ENCODE results near the gene CEP350. TPM values are rescaled to one million over a fixed set of nuclear protein-coding genes. Genes with fewer than 3 reads are reported as not detected.

CEP350 gene
- total RNA-seq, 1 donor from 2014 or later: 37.8 TPM

- no peak for DNase-seq (ENCODE audit: low spot score in 2 of 2)
- no peaks in the 10 kb centered on the region for H3K4me1 ChIP-seq
- no peak overlapping the region for H3K4me3 ChIP-seq
- peaks cover 23 to 55% of the 10 kb centered on the region in 2 donors for H3K36me3 ChIP-seq
- intact Hi-C loops (cut with DNase I): loop anchor here (10.0 kb wide), 1 partner anchor 142 kb away; the partner anchor contains the start of gene TOR1AIP1
- no peaks in the 10 kb centered on the region for H3K9me3 ChIP-seq
- H3K27me3 ChIP-seq: no peaks in the 10 kb centered on the region
- no peak for TF ChIP-seq CTCF (IDR thresholded peaks at IDR 0.05)
- H3K27ac ChIP-seq: no peak overlapping the region
These were observed 71.9 kb downstream of the CEP350 start for GRCh38 chr1:180026556-180026955.

DNA sequence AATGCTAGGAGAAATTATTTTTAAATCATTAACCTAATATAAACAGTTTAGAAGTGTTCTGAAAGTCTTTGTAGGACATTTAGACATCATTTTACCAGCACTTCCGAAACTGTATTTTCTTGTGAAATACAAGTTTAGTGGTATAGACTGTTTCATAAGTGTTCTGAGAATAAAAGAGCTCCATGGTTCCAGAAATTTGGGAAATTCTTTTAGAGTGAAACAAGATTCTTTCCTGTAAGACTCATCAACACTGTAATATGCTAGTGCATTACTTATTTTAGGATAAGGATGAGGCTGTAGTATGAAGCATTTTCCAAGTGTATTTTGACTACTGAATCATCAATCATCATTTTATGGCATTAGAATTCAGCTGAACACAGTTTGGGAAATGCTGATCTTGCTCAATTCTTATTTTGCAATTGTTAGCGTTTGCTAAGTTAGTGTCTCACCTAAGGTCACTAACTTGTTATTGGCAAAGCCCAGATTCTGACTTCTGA, 73.4 kb downstream of the CEP350 start:
- Histone ChIP-seq H3K36me3 (peaks cover 14 to 46% of the 10 kb centered on the region in 2 donors), H3K27ac (no peak overlapping the region), H3K27me3 (no peaks in the 10 kb centered on the region), H3K4me1 (no peaks in the 10 kb centered on the region), H3K9me3 (no peaks in the 10 kb centered on the region), H3K4me3 (no peak overlapping the region)
- TF ChIP-seq CTCF (IDR thresholded peaks at IDR 0.05): no peak
- intact Hi-C loops (cut with DNase I): loop anchor here (2.0 to 10.0 kb wide), 2 partner anchors 73 to 143 kb away; partner anchors contain the start of genes CEP350 and TOR1AIP1
- DNase-seq (ENCODE audit: low spot score in 2 of 2): no peak

DNA sequence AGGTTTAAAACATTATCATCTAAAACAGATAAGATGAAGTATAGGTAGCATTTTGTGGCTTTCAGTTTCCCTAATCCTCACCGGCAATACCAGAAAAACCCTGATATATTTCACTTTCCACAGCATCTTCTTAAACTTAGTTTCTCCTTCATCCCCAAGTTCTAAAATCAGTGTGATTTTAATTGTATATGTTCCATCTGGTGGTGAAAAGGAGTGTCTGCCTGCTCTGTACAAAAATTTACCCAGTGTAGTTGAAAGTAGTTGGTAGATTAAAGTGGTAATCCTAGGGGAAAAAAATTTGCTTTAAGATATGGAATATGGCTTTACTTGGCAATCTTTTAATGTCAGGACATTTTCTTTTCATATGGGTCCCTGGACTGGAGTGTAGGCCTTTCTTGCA, 74.3 kb downstream of the CEP350 start:
- Histone ChIP-seq H3K4me1 (no peaks in the 10 kb centered on the region), H3K36me3 (peaks cover 17 to 42% of the 10 kb centered on the region in 2 donors), H3K9me3 (no peaks in the 10 kb centered on the region), H3K27ac (no peak overlapping the region), H3K27me3 (no peaks in the 10 kb centered on the region), H3K4me3 (no peak overlapping the region)
- TF ChIP-seq CTCF (IDR thresholded peaks at IDR 0.05): peak in 1 of 3 experiments; percentile 9
- DNase-seq (ENCODE audit: low spot score in 2 of 2): no peak
- intact Hi-C loops (cut with DNase I): loop anchor here (2.0 to 10.0 kb wide), 2 partner anchors 74 to 144 kb away; partner anchors contain the start of genes CEP350 and TOR1AIP1

- no peaks in the 10 kb centered on the region for H3K9me3 ChIP-seq
- no peak overlapping the region for H3K27ac ChIP-seq
- H3K4me3 ChIP-seq: no peak overlapping the region
- no peak for DNase-seq (ENCODE audit: low spot score in 2 of 2)
- H3K4me1 ChIP-seq: no peaks in the 10 kb centered on the region
- peaks cover 22 to 43% of the 10 kb centered on the region in 2 donors for H3K36me3 ChIP-seq
- no peaks in the 10 kb centered on the region for H3K27me3 ChIP-seq
- TF ChIP-seq CTCF (IDR thresholded peaks at IDR 0.05): no peak
- intact Hi-C loops (cut with DNase I): loop anchor here (2.0 to 10.0 kb wide), 2 partner anchors 75 to 145 kb away; partner anchors contain the start of genes CEP350 and TOR1AIP1
These were observed 75.0 kb downstream of the CEP350 start for GRCh38 chr1:180029524-180030135.

DNA sequence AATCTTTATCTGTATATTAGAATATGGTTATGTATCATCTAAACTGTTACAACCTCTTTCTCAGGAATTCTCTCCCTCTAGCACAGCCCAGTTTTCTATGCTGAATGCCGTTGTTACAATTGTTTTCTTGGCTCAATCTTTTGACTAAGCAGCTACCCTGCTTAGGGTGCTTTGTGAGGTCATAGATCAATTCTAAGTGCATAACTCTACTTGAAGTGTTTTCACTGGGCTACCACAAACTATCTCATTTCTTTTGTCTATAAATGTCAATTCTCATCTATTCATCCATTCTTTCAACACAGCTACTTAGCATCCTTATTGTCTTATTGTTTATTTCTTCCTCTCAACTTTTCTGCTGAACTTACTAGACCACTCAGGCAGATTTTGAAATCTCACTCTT, 77.1 kb downstream of the CEP350 start:
- DNase-seq (ENCODE audit: low spot score in 2 of 2): no peak
- no peak overlapping the region for H3K4me3 ChIP-seq
- no peaks in the 10 kb centered on the region for H3K4me1 ChIP-seq
- peaks cover 31 to 40% of the 10 kb centered on the region in 2 donors for H3K36me3 ChIP-seq
- intact Hi-C loops (cut with DNase I): no loop called here
- no peaks in the 10 kb centered on the region for H3K9me3 ChIP-seq
- H3K27me3 ChIP-seq: no peaks in the 10 kb centered on the region
- H3K27ac ChIP-seq: no peak overlapping the region
- no peak for TF ChIP-seq CTCF (IDR thresholded peaks at IDR 0.05)
